ENCODE measurements around the gene SAP30L.

SAP30L gene, protein sequence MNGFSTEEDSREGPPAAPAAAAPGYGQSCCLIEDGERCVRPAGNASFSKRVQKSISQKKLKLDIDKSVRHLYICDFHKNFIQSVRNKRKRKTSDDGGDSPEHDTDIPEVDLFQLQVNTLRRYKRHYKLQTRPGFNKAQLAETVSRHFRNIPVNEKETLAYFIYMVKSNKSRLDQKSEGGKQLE

DNA sequence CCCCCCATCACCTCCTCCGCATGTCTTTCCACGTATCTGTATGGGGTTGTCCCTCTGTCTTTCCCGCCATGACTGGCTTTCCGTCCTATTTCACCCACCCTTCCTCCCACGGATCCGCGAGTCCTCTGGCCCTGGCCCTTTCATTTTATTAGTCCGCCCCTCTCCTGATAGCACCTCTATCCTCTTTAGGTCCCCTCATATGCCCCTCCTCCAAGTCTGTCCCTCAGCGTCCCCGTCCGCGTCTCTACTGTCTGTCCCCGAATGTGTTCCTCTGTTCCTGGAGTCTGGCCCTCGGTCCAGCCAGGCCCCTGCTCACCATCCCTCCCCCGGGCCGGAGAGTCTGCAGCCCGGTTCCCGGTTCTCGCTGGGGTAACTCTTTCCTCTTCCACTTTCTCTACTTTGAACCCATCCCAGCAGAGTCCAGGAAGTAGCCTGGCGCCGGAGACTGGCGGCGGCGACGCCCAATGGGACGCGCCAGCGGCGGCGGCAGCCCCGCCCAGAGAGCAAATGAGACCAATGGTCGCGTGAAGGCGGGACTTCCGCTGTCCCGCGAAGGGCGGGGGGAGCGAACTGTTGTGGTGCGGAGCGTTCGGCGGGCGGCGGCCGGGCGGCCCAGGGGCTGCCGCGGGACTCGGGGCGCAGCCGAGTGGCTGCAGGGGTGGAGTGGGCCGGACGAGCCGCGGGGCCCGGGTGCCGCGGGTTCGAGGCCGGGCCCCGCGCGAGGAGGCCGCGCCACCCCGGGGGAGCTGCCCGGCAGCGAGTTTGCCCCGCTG, at the start of gene SAP30L:
TSS of gene SAP30L (plus strand) at position 576 of the 773 bp plus-strand sequence. CDS start 608 bp downstream, outside the sequence.
- peak; percentile 94 for DNase-seq

DNA sequence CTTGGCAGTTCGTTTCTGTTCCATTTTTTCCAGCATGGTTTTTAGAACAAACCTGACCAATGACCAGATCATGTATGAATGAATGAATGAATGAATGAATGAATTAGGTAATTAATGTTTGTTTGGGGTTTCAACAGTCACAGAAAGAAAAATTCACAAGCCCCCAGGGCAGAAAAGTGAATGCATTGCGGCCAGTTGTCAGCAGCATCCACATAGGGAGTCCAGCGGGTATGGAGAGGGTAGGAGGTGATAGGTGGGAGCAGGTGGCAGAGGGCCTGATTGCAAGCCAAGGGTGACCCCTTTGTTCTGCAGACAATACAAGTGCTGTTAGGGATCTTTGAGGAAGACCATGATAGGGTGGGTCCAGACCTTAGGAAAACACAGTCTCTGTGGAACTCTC, 49.7 kb upstream of the SAP30L start:
- DNase-seq = no peak

DNA sequence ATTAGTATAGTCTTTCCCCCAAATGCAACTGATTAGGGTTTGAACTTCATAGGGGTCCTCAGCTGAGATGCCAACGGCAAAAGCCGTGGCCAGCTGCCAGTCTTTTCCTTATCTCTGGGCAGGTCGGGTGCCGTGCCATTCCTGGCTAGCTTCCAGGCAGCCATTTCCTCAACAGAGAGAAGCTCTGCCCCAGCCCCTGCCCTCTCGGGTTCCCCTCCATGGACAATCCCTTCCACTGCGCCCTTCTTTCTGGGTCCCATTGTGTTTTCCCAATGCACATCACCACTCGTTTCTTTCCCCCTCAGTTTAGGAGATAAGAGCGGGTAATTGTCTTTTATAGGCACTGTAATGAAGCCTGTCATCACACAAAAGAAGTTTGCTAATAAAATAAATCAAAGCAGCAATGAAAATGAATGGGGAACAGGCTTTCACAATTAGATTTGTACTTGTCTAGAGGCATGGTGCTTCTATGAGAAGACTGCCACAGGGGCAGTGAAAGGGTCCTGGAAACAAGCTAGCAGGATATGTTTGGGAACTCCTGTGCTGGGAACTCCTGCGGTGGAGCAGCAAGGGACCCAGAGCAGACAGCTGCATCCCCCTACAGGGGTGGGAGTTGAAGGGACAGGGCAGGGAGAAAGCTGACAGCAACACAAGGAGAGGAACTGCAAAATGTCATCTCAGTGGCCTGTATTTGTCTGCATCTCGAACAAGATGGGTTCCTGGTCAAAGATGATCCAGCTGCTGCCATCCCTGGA, 48.0 kb upstream of the SAP30L start:
- DNase-seq = no peak

DNA sequence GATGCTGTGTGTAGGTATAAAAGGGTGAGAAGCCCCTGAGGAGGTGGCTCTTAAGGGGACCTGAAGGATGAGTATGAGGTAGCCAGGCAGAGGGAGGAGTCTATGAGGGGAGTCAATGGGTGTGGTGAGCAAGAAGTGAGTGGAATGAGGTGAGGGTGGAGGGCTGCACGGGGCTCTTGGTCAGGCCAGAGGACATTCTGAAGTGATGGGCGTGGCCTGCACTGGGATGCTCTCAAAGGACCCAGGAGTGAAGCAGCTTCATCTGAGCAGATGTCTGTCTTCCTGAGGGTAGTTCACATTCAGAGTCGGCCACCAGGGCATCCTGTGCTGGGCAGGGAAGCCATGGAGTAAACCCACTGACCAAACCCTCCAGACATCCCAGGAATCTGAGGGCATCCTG, 45.1 kb upstream of the SAP30L start:
- DNase-seq = no peak

DNA sequence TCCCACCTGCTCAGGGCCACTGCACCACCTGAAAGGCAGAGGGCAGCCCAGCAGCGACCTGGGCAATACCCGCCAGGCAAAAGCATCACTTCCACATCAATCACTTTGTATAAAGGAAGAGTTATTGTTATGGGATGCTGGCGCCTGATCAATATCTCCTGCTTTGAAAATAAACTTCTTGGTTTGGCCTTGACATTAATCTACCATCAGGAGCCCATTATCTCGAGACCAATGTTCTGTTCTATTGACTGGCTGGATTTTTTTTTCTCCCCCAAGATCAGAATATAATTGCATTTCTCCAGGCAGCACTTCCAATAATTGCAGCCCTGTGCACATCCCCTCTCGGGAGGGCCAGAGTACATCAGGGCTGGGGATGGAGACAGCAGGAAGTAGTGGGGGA, 44.4 kb upstream of the SAP30L start:
- no peak for DNase-seq

DNA sequence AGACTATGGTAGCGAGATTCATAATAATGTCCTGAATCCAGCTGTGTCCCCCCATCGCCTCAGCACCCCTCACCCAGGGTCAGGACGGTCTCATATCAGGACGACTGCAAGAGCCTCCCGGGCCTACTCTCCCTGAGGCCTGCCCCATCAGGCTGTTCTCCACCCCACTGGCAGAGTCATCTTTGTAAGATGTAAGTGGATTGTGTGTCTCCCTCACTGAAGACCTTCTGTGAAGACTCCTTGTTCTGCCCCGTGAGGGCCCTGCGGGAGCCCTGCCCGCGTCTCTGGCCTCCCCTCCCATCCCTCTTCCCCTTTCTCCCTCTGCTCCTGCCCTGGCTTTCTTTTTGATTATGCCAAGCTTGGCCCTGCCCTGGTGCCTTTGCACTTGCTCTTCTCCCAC, 43.9 kb upstream of the SAP30L start:
- no peak for DNase-seq

DNA sequence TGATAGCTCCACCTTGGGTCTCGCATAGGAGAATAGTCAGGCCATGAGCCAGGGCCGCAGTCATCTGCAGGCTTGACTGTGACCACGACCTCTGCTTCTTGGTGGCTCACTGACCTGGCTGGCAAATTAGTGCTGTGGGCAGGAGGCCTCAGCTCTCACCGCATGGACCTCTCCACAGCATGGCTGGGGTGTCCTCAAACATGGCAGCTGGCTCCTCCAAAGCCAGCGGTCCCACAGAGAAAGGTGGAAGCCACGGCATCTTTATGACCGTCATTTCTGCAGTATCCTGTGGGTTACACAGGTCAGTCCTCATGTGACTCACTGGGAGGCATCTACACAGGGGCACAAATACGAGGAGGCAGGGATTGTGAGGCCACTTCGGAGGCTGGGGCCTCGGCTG, 43.2 kb upstream of the SAP30L start:
- DNase-seq = no peak

DNA sequence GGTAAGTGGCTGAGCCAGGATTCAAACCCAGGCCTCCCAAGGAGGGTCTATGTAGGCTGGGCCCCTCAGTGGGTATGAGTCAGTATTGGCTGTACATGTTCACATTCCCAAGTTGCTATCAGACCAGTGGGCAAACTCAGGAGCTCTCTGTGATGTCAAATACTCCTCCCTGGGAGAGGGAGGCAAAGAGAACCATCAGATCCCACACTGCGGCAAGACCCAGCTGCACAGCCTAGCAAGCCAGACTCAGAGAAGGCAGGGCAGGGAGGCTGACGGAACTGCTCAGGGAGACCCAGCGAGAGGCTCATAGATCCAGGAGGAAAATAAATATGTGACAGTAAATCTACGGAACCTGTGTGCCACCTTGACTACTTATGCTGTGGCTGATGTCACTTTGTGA, 42.6 kb upstream of the SAP30L start:
- no peak for DNase-seq

DNA sequence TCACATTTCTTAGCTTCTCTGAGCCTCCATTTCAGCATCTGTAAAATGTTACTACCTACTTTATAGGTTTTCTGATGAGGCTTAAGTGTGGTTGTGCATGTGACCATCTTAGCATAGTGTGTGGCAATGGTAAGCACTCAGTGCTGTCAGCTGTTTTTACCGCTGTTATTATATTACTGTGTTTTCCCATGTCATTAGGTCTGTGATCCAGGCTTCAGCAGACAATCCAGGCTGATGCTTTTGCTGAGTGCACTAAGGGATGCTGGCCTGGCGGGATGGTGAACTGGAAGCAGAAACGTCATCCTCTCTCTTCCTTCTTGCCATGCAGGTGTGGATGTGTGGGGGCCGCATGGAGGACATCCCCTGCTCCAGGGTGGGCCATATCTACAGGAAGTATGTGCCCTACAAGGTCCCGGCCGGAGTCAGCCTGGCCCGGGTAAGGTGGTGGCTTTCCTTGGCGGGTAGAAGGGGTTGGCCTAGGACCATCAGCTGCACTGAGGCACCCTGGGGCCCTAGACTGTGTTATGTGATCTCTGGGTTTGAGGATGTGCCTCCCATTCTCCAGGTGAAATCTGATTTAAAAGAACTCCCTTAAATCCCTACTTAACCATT, 41.9 kb upstream of the SAP30L start:
- DNase-seq = no peak

DNA sequence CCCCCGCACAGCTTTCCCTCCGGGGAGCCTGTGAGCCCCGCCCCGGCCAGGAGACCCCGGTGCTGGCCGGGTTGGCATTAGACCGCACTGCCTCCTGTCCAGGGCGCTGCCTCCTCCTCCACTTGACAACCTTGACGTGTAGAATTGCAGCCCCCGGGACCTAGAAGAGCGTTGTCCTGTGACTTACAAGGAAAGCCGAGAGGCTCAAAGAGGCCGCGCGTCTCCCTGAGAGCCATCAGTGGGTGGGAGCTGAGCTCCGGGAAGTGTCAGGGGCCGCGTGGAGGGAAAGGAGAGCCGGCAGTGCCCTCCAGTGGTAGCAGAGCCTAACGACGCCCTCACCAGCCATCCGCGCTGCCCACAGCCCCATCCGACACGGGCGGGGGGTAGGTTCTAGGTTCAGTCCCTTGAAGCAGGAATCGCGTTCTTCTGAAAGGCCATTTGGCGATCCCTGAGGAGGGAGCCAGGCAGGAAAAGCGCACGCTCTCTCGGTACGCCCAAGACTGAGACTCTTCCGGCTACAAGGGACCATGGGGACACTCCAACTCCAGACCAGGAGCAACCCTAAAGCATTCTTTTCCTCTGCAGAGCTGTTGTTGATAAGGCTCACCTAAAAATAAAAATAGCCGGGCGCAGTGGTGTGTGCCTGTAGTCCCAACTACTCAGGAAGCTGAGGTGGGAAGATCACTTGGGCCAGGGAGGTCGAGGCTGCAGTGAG, 40.6 kb upstream of the SAP30L start:
- peak; percentile 78 for DNase-seq

DNA sequence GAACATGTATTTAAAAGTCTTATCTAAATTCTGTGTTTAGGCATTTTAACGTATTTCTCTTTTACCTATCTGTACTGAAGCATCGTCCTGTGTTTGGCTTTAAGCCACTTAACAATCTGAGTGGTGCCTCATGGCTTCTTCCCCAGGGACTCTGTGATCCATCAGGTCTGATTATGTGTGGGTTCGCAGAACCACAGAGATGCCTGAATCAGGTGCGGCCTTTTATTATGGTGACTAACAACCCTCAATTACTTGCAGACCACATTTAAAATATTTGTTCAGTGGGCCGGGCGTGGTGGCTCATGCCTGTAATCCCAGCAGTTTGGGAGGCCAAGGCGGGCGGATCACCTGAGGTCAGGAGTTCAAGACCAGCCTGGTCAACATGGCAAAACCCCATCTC, 39.6 kb upstream of the SAP30L start:
- DNase-seq = no peak

DNA sequence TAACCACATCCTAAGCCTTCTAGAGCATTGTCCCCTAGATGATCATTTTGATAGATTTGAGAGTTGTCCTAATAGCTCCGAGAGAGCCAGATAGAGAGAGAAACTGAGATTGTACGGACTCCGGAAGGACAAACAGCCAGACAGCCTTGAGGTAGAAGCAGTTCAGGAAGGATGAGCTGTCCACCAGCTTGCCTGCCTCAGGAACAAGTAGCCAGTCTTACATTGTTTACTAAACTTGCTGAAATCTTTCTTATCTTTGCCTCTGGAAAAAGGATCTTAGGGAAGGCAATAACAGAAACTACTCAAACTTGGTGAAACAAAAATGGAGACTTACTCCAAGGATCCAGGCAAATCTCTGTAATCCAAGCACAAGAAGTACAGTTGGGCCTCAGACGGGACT, 39.0 kb upstream of the SAP30L start:
- no peak for DNase-seq

DNA sequence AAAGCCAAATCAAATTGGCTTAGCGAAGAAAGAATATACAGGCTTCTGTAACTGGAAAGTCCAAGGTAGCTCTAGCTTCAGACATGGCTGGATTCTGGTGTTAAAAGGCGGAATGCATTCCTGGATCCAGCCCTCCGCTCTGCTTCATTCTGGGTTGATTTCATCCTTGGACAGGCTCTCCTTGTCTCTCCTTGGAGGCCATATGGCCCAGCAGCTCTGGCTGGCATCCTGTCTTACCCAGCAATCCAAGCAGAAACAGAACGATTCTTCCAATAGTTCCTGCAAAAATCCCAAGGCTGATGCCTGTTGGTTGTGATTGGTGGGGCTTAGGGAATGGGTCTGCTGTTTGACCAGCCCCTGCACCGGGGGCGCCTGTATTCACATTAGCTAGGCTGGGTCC, 37.0 kb upstream of the SAP30L start:
- DNase-seq = no peak

DNA sequence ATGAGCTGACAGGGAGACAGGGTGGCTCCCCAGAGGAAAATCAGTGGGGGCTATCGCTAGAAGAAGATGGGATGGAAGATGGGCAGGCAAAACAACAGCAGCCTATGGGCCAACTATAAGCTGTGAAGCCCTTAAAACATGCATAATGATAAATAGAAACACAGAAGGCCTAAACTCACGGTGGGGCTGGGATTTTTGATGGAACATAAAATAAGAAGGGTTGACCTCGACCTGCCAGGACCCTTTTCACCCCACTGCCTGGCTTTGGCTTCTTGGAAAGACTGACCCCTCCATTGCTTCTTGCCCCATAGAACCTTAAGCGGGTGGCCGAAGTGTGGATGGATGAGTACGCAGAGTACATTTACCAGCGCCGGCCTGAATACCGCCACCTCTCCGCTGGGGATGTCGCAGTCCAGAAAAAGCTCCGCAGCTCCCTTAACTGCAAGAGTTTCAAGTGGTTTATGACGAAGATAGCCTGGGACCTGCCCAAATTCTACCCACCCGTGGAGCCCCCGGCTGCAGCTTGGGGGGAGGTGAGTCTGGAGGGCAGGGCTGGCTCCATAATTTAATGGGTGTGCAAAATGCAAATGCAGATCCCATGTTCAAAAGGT, 36.5 kb upstream of the SAP30L start:
- DNase-seq = no peak

DNA sequence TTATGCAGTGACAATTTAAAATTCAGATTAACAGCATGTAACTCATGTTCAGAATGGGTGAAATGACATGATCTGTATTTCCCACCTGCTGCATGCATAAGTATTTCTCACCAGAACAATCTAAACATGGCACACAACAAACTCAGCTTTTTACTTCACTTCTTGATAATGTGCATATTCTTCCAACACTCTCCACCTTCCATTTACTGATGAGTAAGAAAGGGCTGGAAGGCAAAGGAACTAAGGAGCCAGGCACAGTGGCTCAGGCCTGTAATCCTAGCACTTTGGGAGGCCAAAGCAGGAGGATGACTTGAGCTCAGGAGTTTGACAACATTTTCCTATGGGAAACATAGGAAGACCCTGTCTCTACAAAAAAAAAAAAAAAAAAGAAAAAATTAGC, 35.8 kb upstream of the SAP30L start:
- DNase-seq = no peak

DNA sequence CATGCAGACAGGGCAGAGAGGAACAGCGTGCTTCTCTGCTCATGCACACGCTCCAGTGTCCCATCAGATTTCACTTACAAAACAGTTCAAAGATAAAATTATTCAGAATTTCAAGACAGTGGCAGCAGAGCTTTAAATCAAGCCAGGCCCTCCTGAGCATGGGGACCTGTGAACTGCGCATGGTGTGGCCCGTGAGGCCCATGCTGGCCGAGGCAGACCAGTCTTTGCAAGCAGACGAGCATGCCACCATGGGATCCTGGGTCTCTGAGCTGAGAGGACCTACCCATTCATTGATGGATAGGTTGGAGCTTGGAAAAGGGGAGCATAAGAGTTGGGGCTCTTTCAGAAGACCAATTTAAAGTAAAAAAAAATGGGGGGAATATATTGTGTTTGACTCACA, 35.0 kb upstream of the SAP30L start:
- DNase-seq = no peak

DNA sequence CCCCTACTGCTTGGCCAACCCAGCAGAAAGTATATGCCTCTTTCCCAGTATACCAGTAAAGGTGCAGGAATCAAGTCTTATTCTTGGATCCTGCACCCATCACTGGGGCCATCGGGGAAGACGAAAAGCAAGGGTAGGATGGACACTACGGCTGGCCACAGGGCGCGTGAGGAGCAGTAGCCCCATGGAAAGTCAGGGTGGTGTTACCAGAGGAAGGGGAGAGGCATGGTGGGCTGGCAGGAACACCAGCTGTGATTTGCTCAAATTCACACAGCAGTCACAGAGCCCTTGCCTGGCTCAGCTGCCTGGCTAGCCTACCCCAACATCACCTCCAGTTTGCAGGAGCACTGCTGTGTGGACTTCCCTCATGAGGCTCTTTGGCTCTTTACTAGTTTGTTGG, 34.5 kb upstream of the SAP30L start:
- DNase-seq = no peak

DNA sequence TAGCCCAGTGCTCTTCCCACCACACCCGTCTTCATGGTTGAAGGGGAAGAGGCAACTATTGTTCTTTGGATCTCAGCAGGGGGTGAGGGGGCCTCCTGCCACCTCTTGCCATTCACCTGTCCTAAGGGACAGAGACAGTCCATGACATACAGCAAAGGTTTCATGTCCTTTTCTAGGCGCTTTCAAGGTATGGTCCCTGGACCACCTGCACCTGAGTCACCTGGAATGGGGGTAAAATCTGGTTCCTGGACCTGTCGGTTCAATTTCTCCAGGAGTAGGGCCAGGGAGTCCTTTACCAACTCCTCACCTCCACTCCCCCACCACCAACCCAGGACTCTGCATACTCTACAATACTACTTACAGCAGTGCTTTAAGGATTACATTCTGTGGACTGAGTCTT, 33.5 kb upstream of the SAP30L start:
- DNase-seq = no peak

DNA sequence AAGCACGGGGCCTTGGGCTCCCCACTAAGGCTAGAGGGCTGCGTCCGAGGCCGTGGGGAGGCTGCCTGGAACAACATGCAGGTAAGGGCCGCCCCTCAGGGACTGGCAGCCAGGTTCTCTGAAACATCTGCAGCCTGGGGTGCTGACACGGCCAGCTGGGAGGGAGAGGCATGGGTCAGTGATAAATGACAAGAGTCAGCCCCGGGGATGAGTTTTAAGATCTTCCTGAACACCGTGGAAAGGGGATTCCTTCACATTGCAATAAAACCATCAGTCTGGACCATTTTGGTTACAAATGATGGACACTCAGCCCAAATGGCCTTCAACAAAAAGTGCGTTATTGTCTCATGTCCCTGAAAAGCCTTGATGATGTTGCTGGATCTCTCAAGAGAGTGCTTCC, 32.9 kb upstream of the SAP30L start:
- DNase-seq = no peak

DNA sequence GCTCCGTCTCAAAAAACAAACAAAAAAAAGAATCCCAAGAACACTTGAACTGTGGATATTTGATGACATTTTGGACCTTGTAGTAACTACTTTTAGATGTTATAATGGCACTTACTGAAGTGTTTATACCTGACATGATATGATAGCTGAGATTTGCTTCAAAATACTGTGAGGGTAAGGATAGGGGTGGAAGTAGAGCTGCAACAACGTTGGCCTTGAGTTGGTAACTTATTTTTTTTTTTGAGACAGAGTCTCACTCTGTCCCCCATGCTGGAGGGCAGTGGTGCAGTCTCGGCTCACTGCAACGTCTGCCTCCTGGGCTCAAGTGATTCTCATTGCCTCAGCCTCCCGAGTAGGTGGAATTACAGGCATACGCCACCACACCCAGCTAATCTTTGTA, 30.7 kb upstream of the SAP30L start:
- DNase-seq = no peak

DNA sequence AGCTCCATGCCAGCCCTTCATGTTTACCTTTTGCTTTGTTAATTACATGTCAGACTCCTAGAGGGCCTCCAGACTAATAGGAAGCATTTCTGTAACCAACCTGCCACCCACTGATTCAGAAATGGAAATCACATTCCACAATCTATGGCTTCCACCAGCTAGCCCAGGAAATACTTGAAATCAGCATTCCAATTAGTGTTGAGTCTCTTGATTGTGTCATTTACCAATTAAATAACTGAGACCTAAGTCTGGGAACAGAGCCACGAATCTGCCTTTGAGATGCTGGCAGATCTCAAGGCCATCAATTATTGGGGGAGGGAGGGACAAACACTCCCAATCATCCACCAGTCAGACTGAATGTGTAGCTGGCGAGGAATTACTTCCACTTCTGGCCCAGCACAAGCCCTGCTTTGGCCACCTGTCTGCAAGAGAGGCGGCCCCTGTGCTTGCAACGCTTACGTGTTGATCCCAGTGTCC, 27.4 kb upstream of the SAP30L start:
- no peak for DNase-seq

DNA sequence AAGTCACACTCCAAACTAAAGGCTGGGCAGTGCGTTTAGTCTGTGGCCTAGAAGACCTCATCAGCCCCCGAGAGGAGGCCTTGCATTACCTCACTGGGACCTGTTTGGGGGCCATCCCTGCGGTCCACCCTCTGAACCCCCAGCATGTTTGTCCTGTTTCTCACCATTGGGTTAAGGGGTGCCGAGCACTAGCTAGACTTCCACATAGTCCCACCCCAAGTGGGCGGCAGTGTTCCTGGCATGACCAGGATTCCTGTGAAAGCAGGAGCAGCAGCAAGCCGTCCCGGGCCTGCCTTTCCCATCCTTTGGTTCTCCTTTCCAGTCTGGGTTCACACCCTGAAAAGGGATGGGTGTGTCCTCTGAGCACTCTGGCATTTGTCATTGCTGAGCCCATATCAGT, 26.6 kb upstream of the SAP30L start:
- DNase-seq = no peak

DNA sequence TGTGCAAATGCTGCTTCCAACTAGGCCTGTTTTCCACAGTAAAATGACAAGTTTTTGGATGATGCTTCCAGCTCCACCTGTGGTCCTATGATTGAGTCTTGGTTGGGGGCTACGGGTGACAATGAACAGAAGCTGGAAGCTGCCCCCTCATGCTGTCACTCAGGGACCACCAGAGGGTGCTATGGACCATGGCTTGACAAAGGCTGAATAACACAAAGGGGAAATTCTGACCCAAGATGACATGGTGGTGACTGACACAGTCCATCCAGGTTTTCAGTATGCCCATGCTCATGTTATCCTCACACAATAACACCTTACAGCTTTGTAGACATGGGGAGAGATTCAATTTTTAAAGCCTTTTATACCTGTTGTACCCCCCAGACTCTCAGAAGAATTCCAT, 23.9 kb upstream of the SAP30L start:
- peak; percentile 10 for DNase-seq

Data from stimulated activated CD4-positive, alpha-beta T cell treated with anti-CD3 and anti-CD28 coated beads, Interleukin-4, amount 100 ng/mL, for 24 hours (primary cell).